ENCODE results near the gene NPAS2. TPM values are rescaled to one million over a fixed set of nuclear protein-coding genes. Genes with fewer than 3 reads are reported as not detected.

NPAS2 gene
- total RNA-seq, 4 donors from 2014 or later, result 11.8 to 46.5 (median 21.7) TPM

DNA sequence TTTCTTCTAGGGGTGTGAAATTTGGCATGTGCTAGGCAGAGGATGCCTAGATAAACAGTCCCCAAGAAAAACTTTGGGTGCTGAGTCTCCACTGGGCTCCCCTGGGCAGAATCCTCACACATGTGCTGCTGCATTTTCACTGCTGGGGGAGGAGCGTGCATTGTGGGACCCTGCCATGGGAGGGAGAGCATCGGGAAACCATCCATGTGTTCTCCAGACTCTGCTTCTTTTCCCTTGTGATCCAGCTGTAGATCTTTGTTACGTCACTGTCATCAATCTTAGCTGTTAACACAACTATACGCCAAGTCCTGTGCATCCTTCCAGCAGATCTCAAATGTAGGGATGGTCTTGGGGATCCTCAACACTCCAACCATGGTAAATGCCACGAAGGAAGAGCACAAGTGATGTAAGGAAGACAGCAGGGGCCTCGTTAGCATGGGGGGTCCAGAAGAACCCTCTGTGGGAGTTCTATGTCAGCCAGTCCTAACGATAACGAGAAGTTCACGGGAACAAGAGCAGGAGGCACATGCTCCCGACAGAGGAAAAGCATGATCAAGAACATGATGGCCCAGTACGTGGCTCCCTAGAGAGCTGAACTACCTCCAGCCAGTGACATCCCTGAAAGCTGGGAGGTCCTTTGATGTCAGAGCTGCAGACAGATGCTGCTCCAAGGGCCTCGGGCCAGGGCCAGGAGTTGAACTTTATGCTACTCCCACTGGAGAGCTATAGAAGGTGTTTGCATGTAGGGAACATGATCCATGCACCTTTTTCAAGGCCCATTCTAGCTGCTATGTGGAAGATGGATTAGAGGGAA is 41.1 kb upstream of the NPAS2 start:
- 73% methylated on average over 6 of the region's 12 CpGs; no CpG with 5 or more reads in 1 of the 2 donors for WGBS, 2 donors (ENCODE audit: low coverage in 1 of 2)
- no peak for ATAC-seq
- no peaks in the 10 kb centered on the region for H3K27me3 ChIP-seq

DNA sequence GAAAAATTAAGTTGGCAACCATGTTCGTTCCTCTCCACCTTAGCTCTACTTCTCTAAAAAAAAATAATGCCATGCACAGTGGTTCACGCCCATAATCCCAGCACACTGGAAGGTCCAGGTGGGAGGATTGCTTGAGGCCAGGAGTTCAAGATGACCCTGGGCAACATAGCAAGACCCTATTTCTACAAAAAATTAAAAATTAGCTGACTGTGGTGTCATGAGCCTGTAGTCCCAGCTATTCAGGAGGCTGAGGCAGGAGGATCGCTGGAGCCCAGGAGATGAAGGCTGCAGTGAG is 40.1 kb upstream of the NPAS2 start:
- H3K4me3 ChIP-seq, result no peak overlapping the region
- no peaks in the 10 kb centered on the region for H3K9me3 ChIP-seq
- no peaks in the 10 kb centered on the region for H3K36me3 ChIP-seq
- H3K27me3 ChIP-seq, result no peaks in the 10 kb centered on the region
- WGBS, 2 donors (ENCODE audit: low coverage in 1 of 2), result 83 to 100% methylated on average over 1 of the region's 3 CpGs
- ATAC-seq, result no peak
- H3K4me1 ChIP-seq, result no peaks in the 10 kb centered on the region
- no peak for TF ChIP-seq EP300 (IDR thresholded peaks at IDR 0.05)
- no peak for TF ChIP-seq POLR2A (IDR thresholded peaks at IDR 0.05)
- TF ChIP-seq POLR2AphosphoS5 (IDR thresholded peaks at IDR 0.05), result no peak
- TF ChIP-seq, protein P1, sequence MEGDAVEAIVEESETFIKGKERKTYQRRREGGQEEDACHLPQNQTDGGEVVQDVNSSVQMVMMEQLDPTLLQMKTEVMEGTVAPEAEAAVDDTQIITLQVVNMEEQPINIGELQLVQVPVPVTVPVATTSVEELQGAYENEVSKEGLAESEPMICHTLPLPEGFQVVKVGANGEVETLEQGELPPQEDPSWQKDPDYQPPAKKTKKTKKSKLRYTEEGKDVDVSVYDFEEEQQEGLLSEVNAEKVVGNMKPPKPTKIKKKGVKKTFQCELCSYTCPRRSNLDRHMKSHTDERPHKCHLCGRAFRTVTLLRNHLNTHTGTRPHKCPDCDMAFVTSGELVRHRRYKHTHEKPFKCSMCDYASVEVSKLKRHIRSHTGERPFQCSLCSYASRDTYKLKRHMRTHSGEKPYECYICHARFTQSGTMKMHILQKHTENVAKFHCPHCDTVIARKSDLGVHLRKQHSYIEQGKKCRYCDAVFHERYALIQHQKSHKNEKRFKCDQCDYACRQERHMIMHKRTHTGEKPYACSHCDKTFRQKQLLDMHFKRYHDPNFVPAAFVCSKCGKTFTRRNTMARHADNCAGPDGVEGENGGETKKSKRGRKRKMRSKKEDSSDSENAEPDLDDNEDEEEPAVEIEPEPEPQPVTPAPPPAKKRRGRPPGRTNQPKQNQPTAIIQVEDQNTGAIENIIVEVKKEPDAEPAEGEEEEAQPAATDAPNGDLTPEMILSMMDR (IDR thresholded peaks at IDR 0.05), result no peak
- H3K27ac ChIP-seq, result no peak overlapping the region

More for the DNA sequence above, 41.1 kb upstream of the NPAS2 start:
- no peak overlapping the region for H3K27ac ChIP-seq
- no peak for TF ChIP-seq POLR2AphosphoS5 (IDR thresholded peaks at IDR 0.05)
- TF ChIP-seq EP300 (IDR thresholded peaks at IDR 0.05), result no peak
- TF ChIP-seq, protein P1 (IDR thresholded peaks at IDR 0.05), result no peak
- TF ChIP-seq POLR2A (IDR thresholded peaks at IDR 0.05), result no peak
- no peaks in the 10 kb centered on the region for H3K36me3 ChIP-seq
- H3K4me3 ChIP-seq, result no peak overlapping the region
- no peaks in the 10 kb centered on the region for H3K4me1 ChIP-seq
- H3K9me3 ChIP-seq, result no peaks in the 10 kb centered on the region

DNA sequence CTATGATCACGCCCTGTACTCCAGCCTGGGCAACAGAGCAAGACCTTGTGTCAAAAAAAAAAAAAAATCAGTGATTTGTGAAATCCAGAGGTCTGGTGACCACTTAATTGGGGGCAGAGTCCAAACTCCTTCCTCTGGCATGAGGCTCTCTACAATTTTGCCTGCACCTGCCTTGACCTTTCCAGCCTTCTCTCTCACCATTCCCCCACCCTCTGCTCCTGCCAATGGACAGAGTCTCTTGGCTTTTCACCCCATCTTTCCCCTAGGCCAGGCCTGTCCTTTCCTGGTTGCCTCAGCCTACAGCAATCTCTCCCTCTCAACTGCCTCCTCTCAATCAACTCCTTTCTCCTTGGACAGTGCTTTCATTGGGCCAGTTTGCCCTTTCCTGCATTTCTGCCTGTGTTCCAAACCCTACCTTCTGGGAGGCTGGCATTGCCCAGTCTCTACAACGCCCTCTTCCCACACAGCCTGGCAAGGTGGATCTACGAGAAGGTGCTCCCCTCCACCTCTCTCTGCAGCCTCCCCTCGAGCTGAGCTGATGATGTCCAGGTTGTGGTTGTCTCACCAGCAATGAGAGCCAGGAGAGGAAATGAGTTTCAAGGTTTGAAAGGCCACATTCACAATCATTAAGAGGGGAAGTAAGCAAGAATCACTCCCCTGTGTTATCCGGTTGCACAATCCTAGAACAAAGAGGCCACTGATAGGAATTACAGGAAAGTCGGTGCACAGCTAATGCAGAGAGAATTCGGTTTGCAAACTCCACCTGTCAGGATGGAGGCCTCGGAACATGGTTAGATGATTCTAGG is 39.5 kb upstream of the NPAS2 start:
- Histone ChIP-seq H3K27ac (no peak overlapping the region), H3K36me3 (no peaks in the 10 kb centered on the region), H3K4me3 (no peak overlapping the region), H3K4me1 (peaks cover 0 to under 1% (median 0%) of the 10 kb centered on the region in 3 donors), H3K27me3 (no peaks in the 10 kb centered on the region), H3K9me3 (no peaks in the 10 kb centered on the region)
- peak; percentile 36 for TF ChIP-seq POLR2AphosphoS5 (IDR thresholded peaks at IDR 0.05)
- TF ChIP-seq, protein P1 (IDR thresholded peaks at IDR 0.05), result no peak
- peak; percentile 73 for ATAC-seq
- 74 to 79% methylated on average over 6 of the region's 8 CpGs for WGBS, 2 donors (ENCODE audit: low coverage in 1 of 2)

DNA sequence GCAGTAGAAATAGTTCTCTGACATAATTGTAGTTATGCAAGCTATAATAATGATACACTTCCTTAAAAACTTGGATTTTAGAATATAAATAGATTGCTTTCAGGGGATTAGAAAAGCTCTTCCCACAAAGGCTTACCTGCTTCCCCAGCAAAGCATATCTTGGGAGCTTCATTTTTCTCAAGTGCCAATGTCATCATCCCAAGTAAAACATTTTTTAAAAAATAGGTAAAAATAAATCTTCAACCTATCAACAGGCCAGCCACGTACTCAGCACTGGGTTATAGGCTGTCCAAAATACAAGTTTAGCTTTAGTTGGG is 39.0 kb upstream of the NPAS2 start:
- ATAC-seq, result no peak
- Histone ChIP-seq H3K4me3 (no peak overlapping the region), H3K27me3 (no peaks in the 10 kb centered on the region), H3K4me1 (peaks cover 0 to 6% (median 0%) of the 10 kb centered on the region in 3 donors), H3K9me3 (no peaks in the 10 kb centered on the region), H3K36me3 (no peaks in the 10 kb centered on the region), H3K27ac (no peak overlapping the region)
- WGBS, 2 donors (ENCODE audit: low coverage in 1 of 2), result 82 to 100% methylated on average over 1 of the region's 1 CpG
- TF ChIP-seq, protein P1 (IDR thresholded peaks at IDR 0.05), result no peak
- TF ChIP-seq EP300 (IDR thresholded peaks at IDR 0.05) (no peak), POLR2A (IDR thresholded peaks at IDR 0.05) (no peak), POLR2AphosphoS5 (IDR thresholded peaks at IDR 0.05) (no peak)

Measured in gastroesophageal sphincter (tissue), 4 donors.